Osteoblast (primary cell): ENCODE data around the gene HAVCR1. TPM values are rescaled to one million over a fixed set of nuclear protein-coding genes. Genes with fewer than 3 reads are reported as not detected.
"Not testable (repeated sequence)": the region's sequence is repeated elsewhere in the genome, so short reads cannot be mapped to it uniquely, and the experiment has no call there.

ENCODE experiments used
- DNase-seq: peaks from one replicate; pipeline ENCODE4 v3.0.0; 2011; ENCODE audit warnings: low spot score, mixed read lengths; ENCODE audit not compliant: insufficient read length; ENCODE audit errors: missing footprints
- H2AFZ ChIP-seq: 2 replicates; pipeline ENCODE4 v1.6.0; 2011; ENCODE audit warnings: mild to moderate bottlenecking, low read length
- H3K27ac ChIP-seq: 2 replicates; pipeline ENCODE4 v1.5.1; 2011; ENCODE audit warnings: mild to moderate bottlenecking, low read depth, low read length, moderate library complexity
- H3K27me3 ChIP-seq: 2 replicates; pipeline ENCODE4 v1.6.0; 2012; ENCODE audit warnings: mild to moderate bottlenecking, control low read depth, inconsistent platforms, low read length, moderate library complexity; ENCODE audit not compliant: insufficient read depth
- H3K36me3 ChIP-seq: 2 replicates; pipeline ENCODE4 v1.5.1; 2011; ENCODE audit warnings: mild to moderate bottlenecking, low read length, control low read depth, moderate library complexity; ENCODE audit not compliant: insufficient read depth
- H3K4me1 ChIP-seq: 2 replicates; pipeline ENCODE4 v1.5.1; 2011; ENCODE audit warnings: mild to moderate bottlenecking, low read length, control low read depth, moderate library complexity; ENCODE audit not compliant: insufficient read depth
- H3K4me2 ChIP-seq: 2 replicates; pipeline ENCODE4 v1.6.0; 2011; ENCODE audit warnings: mild to moderate bottlenecking, low read length; ENCODE audit not compliant: insufficient read depth
- H3K4me3 ChIP-seq: fragments of 200-600 bp; sonication (generic); 3 replicates; pipeline ENCODE4 v1.5.1; 2012; ENCODE audit warnings: mild to moderate bottlenecking, low read length, inconsistent platforms; ENCODE audit not compliant: insufficient read depth
- H3K79me2 ChIP-seq: 2 replicates; pipeline ENCODE4 v1.6.0; 2012; ENCODE audit warnings: mild to moderate bottlenecking, low read length, control low read depth, inconsistent platforms; ENCODE audit not compliant: insufficient read depth
- H3K9me3 ChIP-seq: 2 replicates; pipeline ENCODE4 v1.5.1; 2011; ENCODE audit warnings: low read depth, low read length, control low read depth
- H4K20me1 ChIP-seq: 2 replicates; pipeline ENCODE4 v1.6.0; 2012; ENCODE audit warnings: mild to moderate bottlenecking, low read length, control low read depth; ENCODE audit not compliant: insufficient read depth
- CTCF ChIP-seq: IDR thresholded peaks from 2 replicates; pipeline ENCODE4 v1.5.1; 2011; ENCODE audit warnings: mild to moderate bottlenecking, low read depth, low read length, moderate library complexity; ENCODE audit errors: extremely low read depth
- total RNA-seq: library from RNA; depleted of rRNA; stranded (reverse); fragments of >200 nt; gene quantifications from 2 replicates; pipeline ENCODE4 v1.2.3, GENCODE V29; 2012

The HAVCR1 gene
- total RNA-seq, 1 donor: 0.36 TPM

DNA sequence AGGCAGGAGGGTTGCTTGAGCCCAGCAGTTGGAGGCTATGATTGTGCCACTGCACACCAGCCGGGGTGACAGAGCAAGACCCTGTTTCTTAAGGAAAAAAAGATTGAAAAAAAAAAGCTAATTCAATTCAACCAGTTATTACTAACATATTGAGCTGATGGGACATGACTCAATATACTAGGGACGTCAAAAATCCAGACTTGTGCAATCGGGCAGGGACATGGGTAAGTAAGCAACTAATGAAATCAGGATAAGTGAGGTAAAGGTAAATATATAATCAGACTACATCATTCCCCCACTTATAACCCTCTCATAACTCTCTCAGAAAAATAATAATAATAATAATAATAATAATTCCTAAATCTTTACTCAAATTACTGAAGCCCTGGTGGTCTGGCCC, 975 bp upstream of the HAVCR1 start:
- no peak for DNase-seq
- no peaks in the 10 kb centered on the region for H3K9me3 ChIP-seq
- no peaks in the 10 kb centered on the region for H3K4me1 ChIP-seq
- no peak overlapping the region for H3K4me3 ChIP-seq
- no peaks in the 10 kb centered on the region for H3K27me3 ChIP-seq
- no peaks in the 10 kb centered on the region for H4K20me1 ChIP-seq
- no peaks in the 10 kb centered on the region for H3K36me3 ChIP-seq
- no peak overlapping the region for H2AFZ ChIP-seq
- H3K4me2 ChIP-seq: no peak overlapping the region
- no peaks in the 10 kb centered on the region for H3K79me2 ChIP-seq
- no peak overlapping the region for H3K27ac ChIP-seq
- no peak for TF ChIP-seq CTCF

GRCh38 chr5:157057459-157058370, 1.2 kb downstream of the HAVCR1 start:
- no peaks in the 10 kb centered on the region for H3K9me3 ChIP-seq
- DNase-seq: peak; percentile 52
- no peaks in the 10 kb centered on the region for H3K27me3 ChIP-seq
- no peak overlapping the region for H3K27ac ChIP-seq
- no peak for TF ChIP-seq CTCF
- H2AFZ ChIP-seq: no peak overlapping the region
- no peaks in the 10 kb centered on the region for H3K79me2 ChIP-seq
- no peaks in the 10 kb centered on the region for H4K20me1 ChIP-seq
- H3K4me1 ChIP-seq: no peaks in the 10 kb centered on the region
- H3K4me3 ChIP-seq: no peak overlapping the region
- H3K36me3 ChIP-seq: no peaks in the 10 kb centered on the region
- no peak overlapping the region for H3K4me2 ChIP-seq

DNA sequence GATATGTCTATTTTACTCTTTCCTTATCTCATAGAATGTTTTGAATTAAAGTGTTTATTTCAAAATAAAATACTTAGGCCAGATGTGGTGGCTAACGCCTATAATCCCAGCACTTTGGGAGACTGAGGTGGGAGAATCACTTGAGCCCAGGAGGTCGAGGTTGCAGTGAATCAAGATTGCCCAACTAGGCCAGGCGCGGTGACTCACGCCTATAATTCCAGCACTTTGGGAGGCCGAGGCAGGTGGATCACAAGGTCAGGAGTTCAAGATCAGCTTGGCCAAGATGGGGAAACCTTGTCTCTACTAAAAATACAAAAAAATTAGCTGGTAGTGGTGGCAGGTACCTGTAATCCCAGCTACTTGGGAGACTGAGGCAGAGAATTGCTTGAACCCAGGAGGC, 2.1 kb downstream of the HAVCR1 start:
- not testable (repeated sequence) for DNase-seq, H3K27me3 ChIP-seq, H4K20me1 ChIP-seq, H3K4me1 ChIP-seq, H3K9me3 ChIP-seq, H3K79me2 ChIP-seq, H3K36me3 ChIP-seq, H2AFZ ChIP-seq, H3K4me2 ChIP-seq, H3K4me3 ChIP-seq, H3K27ac ChIP-seq

DNA sequence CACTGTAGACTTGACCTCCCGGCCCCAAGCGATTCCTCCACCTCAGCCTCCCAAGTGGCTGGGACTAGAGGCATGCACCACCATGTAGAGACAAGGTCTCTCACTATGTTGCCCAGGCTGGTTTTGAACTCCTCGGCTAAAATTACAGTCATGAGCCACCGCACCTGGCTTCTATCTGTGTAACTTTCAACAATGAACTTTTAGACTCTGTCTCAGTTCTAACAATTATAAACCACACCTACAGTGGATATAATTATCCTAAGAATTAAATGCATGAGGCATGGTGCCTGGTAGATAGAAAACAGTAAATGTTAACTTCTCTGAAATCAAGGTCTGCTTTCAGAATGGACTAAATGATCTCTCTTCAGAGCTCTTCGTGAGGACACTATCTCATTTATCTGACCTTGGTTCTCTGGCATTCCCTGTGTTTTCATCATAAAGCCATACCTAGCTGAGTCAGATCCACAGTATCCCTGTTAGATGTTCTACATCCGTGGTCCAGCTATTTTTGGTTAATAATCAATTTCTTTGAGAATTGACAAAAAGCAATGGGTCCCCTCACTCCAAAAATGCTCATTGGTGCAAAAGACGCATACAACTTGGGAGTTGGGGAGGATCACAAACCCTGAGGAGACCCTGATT, 7.2 kb downstream of the HAVCR1 start:
- Histone ChIP-seq H3K4me3 (no peak overlapping the region), H3K9me3 (no peaks in the 10 kb centered on the region), H4K20me1 (no peaks in the 10 kb centered on the region), H3K4me1 (peaks cover 4% of the 10 kb centered on the region), H3K27me3 (no peaks in the 10 kb centered on the region), H3K4me2 (no peak overlapping the region), H2AFZ (no peak overlapping the region), H3K79me2 (no peaks in the 10 kb centered on the region), H3K27ac (no peak overlapping the region), H3K36me3 (no peaks in the 10 kb centered on the region)
- no peak for DNase-seq
- no peak for TF ChIP-seq CTCF
